Adipose tissue (tissue), 3 donors: ENCODE measurements around the gene PTPRN2. TPM values are rescaled to one million over a fixed set of nuclear protein-coding genes. Genes with fewer than 3 reads are reported as not detected.
"Not testable (repeated sequence)": the region's sequence is repeated elsewhere in the genome, so short reads cannot be mapped to it uniquely, and the experiment has no call there.

Source experiments
- H3K27ac ChIP-seq: one replicate; pipeline ENCODE4 v1.5.1; 2013; ENCODE audit warnings: low read depth, low read length
- WGBS, 3 donors: extraction: QIAGEN DNeasy Blood & Tissue Kit; methylation state at CpG; one replicate each; pipeline ENCODE4 v1.1.7; 2013; 5-methylcytosine and 5-hydroxymethylcytosine counted together
- polyA plus RNA-seq, 3 donors: library from polyadenylated mRNA; stranded (reverse); fragments of 200-250 nt; gene quantifications; one replicate each; pipeline ENCODE4 v1.2.3, GENCODE V29; 2013
- donor health status: healthy with polysubstance abuse.
- donor health status: Bipolar disorder and iron deficiency.
- donor health status: healthy.

Gene PTPRN2
- polyA plus RNA-seq, 3 donors = 3.7 to 8.0 (median 7.3) TPM

DNA sequence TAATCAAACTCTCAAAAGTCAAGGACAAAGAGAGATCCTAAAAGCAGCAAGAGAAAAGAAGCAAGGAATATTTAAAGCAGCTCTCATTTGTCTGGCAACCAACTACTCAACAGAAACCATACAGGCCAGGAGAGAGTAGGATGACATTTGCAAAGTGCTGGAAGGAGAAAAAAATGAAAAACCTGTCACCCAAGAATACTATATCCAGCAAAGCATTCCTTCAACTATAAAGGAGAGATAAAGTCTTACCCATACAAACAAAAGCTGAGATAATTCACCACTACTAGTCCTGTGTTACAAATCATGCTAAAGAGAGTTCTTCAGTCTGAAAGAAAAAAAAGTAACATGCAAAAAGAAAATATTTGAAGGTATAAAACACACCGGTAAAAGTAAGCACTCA, 357.7 kb downstream of the PTPRN2 start:
- WGBS, 3 donors = 91 to 98% (median 97%) methylated on average over 1 of the region's 1 CpG
- H3K27ac ChIP-seq = no peak overlapping the region

DNA sequence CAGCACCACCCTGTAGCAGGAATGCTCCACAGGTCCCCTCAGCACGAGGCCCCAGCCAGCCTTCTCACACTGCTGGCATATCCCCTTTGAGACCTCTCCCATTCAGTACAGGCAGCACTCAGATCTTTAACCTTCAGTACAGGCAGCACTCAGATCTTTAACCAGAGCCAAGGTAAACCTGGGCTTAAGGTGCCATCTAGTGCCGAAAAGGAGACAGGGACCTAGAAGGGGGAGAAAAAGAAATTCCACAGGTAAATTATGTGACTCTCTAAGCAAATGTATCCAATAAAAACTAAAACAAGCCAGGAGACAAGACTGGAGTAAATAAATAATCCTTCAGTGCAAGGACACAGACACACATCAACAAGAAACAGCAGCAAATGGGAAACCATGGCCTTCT, 358.6 kb downstream of the PTPRN2 start:
- WGBS, 3 donors = 45 to 64% (median 46%) methylated on average over 2 of the region's 2 CpGs
- H3K27ac ChIP-seq = no peak overlapping the region

DNA sequence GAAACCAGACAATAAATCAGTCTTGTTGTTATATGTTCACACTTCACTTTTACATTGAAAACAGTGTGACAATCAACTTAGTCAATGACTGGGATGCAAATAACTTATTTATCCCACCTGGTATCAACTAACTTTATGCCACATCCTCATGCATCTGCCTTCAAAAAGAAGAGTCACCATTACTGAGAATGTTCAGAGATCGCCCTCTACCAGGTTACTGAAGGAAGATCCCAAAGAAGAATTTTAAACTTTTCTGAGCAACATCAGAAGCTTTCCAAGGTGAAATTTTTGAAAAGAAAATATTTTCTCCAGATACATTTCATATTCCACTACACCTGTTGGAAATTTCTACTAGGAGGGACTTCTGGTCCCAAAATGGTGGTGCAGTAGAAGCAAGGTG, 359.5 kb downstream of the PTPRN2 start:
- WGBS, 3 donors = 83 to 92% (median 85%) methylated on average over 1 of the region's 1 CpG
- H3K27ac ChIP-seq = no peak overlapping the region

DNA sequence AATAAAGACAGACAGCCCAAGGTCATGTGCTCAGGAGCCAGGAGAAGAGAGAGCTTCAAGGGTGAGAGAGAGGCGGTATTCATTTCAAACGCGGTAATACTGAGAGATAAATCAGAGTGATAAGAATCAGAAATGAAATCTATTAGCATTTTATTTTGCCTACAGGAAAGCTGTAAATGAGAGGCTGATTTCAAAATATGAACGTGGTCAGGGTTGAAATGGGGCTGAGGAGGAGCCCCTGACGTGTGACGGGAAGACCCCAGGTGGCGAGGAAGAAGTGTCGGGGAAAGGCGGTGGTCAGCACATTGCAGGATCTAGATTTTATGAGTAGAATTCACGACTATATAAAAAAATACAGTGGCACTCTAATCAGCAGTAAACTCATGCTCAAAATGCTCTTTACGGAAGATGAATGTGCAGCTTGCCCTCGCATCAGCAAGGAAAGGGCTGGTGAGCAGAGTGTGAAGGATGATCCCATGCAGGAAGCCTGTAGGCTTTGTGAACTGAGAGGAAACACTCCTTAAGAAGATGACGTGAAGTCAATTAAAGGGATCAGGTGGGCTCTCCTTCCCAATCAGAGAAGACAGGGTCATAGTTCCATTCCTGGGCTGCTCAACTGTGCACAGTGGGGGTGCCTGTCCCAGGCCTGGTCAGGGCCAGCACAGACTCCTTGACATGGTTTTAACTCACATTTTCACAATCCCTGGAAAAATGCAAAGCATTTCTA, 360.2 kb downstream of the PTPRN2 start:
- 72 to 83% (median 79%) methylated on average over 13 of the region's 13 CpGs for WGBS, 3 donors
- no peak overlapping the region for H3K27ac ChIP-seq

DNA sequence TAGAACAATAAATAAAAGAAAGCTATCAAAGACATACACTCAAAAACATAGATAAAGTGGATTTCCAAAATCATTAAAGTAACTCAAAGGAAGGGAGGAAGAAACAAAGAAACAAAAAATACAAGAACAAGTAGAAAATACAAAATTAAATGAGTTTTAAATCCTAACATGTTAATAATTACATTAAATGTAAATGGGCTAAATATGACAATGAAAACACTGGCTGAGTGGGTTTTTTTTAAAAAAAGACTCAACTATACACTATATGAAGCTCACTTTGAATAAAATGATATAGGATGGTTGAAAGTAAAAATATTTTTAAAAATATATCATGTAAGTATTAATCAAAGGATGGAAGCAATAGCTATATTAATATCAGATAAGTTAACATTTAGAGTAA, 371.4 kb downstream of the PTPRN2 start:
- no peak overlapping the region for H3K27ac ChIP-seq

DNA sequence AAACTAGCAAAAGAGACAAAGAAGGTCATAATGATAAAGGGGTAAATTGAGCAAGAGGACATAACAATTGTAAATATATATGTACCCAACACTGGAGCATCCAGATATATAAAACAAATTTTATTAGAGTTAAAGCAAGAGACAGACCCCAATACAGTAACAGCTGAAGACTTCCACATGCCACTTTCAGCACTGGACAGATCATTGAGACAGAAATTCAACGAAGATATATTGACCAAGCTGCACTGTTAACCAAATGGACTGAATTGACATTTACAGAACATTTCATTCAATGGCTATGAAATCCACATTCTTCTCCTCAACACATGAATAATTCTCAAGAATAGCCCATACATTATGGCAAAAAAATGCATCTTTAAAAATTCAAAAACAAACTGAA, 378.2 kb downstream of the PTPRN2 start:
- WGBS, 3 donors = 57 to 87% (median 76%) methylated on average over 1 of the region's 1 CpG

DNA sequence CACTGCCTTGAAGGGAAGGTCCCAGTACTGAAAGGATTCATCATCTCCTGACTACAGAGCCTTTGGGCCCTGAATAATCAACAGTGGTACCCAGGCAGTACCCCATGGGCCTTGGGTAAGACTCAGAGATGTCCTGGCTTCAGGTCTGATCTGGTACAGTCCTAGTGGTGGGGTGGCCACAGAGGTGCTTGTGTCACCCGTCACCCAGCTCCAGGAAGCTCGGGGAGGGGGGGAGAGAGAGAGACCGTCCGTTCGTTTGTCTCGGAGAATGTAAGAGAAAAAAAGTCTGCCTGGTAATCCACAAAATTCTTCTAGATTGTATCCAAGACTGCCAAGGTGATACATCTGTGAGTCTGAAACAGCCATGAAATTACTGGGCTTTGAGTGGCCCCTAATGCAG, 381.3 kb downstream of the PTPRN2 start:
- WGBS, 3 donors = 86 to 95% (median 94%) methylated on average over 6 of the region's 6 CpGs
- no peak overlapping the region for H3K27ac ChIP-seq

More for the DNA sequence above, 378.2 kb downstream of the PTPRN2 start:
- H3K27ac ChIP-seq = no peak overlapping the region

DNA sequence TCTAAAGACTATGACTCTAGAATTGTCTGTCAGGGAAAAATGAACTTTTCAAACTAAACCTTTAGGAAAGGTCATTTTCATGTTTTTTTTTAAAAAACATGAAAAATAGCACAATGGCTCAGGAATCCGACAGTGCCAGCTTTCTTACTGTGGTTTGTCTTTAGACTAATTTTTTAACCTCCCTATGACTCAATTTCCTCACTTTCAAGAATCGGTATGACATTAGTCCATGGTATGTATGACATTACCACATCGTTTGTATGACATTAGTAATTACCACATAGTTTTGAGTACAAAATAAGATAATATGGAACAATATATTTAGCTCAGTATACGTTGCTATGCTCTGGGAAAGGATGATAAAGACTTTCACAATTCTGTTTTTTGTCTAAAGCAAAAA, 383.2 kb downstream of the PTPRN2 start:
- no peak overlapping the region for H3K27ac ChIP-seq
- 75 to 84% (median 81%) methylated on average over 4 of the region's 4 CpGs for WGBS, 3 donors

DNA sequence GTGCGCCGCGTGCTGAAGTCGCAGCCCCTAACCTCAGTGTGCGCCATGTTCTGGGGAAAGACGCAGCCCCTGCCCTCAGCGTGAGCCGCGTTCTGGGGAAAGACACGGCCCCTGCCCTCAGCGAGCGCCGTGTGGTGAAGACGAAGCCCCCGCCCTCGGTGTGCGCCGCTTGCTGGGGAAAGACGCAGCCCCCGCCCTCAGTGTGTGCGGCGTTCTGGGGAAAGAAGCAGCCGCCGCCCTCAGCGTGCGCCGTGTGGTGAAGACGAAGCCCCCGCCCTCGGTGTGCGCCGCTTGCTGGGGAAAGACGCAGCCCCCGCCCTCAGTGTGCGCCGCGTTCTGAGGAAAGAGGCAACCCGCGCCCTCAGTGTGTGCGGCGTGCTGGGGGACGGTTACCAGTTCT, 383.7 kb downstream of the PTPRN2 start:
- not testable (repeated sequence) for H3K27ac ChIP-seq
- 21 to 56% (median 27%) methylated on average over 42 of the region's 42 CpGs for WGBS, 3 donors

DNA sequence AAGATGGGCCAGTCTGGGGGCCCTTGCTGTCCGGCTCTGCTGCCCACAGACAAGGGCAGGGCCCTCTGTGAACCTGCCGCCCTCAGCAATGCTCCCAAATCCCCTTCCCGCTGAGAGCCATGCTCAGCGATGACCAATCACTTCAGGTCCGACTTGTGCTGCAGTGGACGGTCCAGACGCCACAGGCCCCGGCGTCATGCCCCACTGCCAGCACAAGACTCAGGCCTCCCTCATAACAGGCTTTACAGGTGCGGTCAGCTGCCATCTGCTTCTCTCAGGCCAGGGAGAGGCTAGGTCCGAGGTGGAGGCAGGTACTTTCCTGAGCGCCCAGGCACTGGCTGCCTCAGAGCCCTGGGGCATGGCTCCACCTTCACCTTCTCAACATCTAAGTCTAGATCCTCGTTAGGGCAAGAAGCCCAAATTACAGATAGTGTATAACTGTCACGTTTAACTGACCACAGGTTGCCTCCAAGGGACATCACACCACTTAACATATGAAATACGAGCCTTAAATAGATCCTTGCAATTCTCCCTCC, 393.2 kb downstream of the PTPRN2 start:
- no peak overlapping the region for H3K27ac ChIP-seq
- 86 to 89% (median 88%) methylated on average over 15 of the region's 15 CpGs for WGBS, 3 donors

DNA sequence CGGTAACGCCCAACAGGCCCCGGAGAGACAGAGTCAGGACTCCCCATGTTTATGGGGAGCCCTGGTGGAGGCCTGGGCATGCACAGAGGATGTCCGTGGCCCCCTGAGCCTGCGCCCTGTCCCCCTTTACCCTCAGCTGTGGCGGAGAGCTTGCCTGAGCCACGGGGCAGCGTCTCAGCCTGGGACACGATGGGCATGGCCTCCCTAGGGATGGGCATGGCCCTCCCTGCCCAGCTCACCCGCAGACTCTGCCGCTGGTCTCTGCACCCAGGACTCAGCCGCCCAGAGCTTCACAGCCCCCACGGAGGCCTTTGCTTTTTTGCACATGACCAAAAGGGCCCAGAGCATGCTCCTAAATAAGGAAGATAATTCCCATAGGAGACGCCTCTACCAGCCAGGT, 394.2 kb downstream of the PTPRN2 start:
- no peak overlapping the region for H3K27ac ChIP-seq
- WGBS, 3 donors = 87 to 94% (median 89%) methylated on average over 14 of the region's 14 CpGs

DNA sequence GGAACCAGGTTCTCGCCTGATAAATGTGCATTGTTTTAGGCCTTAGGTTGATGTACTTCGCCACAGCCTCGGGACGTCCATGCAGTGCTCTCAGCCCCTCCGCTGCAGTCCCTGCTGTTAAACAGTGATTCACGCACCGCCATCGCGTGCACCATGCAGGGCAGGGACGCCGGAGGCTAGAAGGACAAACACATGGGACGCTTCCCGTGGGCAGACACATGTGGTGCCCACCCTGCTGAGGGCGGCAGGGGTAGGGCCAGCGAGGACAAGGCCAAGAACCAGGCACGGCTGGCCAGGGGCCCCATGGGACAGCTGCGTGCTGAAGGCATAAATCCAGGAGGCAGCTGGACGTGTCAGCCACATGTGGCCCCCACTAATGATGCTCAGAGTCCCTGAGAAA, 394.7 kb downstream of the PTPRN2 start:
- 83 to 91% (median 88%) methylated on average over 18 of the region's 18 CpGs for WGBS, 3 donors

DNA sequence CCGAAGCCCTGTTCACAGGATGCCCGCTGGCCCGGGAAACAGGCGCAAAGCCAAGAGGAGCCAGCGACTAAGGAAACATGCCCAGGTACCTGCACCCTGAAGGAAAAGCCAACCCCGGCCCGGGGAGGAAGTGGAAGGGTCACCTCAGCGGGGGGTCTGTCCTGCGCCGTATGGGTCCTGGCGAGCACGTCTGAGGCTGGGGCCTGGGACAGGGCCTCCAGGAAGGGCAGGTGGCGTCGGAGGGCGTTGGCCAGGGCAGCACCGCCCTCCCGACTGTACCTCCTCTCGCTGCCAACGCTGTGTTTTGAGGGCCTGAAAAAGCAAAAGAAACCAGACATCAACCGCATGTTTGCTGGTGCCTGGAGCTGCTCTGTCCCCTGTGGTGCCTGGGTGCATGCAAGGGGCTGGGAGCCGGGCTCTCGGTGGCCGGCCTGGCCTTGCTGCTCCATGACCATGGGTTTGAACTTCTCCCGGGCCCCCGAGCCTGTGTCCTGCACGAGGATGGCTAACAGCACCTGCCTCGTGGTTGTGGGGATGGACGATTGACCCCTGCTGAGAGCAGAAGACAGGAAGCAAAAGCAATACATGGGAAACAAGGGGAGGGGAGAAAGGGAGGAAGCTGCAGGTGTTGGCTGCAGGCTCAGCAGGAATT, 395.3 kb downstream of the PTPRN2 start:
- H3K27ac ChIP-seq = no peak overlapping the region
- WGBS, 3 donors = 84 to 93% (median 89%) methylated on average over 28 of the region's 28 CpGs

More for the DNA sequence above, 394.7 kb downstream of the PTPRN2 start:
- no peak overlapping the region for H3K27ac ChIP-seq

DNA sequence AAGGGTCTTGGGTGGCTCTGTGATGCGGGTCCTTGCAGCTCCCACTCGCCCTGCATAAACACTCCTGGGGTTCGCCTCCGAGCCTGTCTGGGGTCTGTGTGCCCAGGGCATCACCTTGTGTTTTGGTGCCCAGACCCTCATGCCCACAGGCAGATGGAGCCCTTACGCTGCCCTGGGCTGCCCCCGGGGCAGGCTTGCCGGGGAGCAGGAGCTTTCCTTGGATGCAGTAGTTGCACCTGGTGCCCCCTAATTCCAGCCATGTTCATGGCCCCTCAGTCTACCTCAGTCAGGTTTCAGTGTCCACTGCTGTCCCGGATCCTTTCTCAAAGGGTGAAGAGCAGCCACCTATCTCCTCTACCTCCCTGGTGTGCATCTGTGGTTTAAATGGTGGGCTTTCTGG, 396.0 kb downstream of the PTPRN2 start:
- H3K27ac ChIP-seq = no peak overlapping the region
- WGBS, 3 donors = 92 to 97% (median 96%) methylated on average over 8 of the region's 8 CpGs

DNA sequence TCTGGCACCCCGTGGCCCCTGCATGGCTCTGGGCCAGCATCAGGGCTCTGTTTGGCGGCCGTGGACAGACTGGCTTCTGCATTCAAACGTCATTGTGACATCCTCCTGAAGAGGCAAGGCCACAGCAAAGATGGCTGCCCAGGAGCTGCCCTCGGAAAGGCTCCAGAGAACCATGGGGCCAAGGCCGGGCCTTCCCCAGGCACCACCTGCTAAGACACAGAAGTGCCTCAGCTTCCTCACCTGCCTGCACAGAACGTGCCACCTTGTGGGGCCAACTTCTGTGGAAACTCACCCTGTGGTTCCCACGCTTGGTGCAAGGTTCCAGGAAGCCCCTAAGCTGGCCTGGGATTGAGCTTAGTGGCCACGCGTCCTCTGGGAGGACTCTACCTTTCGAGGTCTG, 396.9 kb downstream of the PTPRN2 start:
- no peak overlapping the region for H3K27ac ChIP-seq
- WGBS, 3 donors = 79 to 92% (median 82%) methylated on average over 11 of the region's 11 CpGs

DNA sequence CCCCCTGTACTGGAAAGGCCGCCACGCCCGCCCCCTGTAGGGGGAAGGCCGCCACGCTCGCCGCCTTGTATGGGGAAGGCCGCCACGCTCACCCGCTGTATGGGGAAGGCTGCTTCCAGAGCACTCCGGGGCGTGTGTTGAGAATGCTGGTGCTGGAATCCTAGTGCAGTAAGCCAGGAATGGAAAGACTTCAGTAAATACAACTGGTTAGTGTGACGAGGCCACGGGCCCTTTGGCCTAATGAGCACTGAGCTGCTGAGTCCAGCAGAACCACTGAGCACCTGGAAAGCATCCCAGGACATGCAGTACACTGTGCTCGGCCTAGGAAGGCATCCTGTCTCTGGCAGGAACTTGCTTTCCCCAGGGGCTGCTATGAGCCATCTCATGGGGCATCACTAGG, 398.9 kb downstream of the PTPRN2 start:
- WGBS, 3 donors = 91 to 96% (median 94%) methylated on average over 15 of the region's 15 CpGs
- no peak overlapping the region for H3K27ac ChIP-seq

DNA sequence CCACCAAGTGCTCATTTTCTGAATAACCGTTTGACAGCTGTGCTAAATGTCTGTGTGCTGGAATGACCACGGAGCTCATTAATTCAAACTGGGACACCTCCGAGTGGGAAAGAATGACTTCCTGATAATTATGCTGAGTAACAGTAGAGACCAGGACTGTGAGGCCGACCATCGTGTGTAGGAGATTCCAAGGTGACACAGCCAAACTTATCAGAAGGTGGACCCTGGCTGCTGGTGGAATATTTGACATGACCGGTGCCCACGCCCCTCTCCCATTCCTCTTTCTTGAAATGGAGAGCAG, 400.0 kb downstream of the PTPRN2 start:
- WGBS, 3 donors = 69 to 88% (median 88%) methylated on average over 7 of the region's 7 CpGs
- H3K27ac ChIP-seq = no peak overlapping the region

DNA sequence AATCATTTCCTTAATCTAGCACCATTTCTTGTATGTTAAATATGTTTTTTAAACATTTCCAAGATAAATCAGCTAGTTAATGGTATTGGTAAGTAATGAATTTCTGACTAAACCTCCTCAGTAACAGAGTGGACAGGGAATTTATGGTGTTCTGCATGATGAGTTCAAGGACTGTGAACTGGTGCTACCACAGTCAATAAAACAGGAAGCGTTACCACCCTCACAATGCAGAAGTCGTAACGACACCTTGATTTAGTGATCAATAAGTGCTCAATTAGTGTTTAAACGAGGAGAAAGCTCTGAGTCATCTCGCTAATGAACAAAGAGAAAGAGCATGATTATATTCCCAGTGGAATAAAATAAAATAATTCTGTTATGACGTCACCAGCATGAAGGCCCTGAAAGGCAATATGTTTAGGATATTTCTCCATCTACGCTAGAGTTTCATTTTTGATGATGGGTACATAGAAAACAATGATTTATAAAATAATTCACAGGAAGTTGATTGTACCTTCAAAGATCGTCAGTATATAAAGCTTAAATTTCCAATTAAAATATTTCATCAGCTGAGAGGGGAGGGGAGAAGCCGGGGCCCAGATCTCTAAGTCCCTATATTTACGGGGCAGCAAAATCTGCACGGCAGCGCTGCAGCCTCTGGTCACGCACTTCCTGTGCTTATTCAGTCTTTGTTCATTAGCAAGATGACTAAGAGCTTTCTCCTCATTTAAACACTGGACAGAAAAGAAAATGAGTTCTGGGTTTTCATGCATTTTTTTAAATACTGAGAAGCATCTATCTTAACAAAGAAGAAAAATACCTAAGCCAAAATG, 400.5 kb downstream of the PTPRN2 start:
- 52 to 77% (median 75%) methylated on average over 13 of the region's 13 CpGs for WGBS, 3 donors
- no peak overlapping the region for H3K27ac ChIP-seq

DNA sequence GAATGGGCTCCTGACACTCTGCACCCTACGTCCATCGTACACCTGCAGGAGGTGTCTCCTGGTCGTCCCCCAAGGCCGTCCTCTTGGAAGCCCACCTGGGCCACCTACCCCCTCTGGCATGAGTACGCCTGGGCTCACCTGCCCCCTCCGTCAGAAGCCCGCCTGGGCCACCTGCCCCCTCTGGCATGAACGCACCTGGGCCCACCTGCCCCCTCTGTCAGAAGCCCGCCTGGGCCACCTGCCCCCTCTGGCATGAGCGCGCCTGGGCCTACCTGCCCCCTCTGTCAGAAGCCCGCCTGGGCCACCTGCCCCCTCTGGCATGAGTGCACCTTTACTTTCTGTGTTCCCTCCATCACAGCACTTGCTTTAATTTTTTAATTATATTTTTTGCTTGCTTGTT, 401.2 kb downstream of the PTPRN2 start:
- no peak overlapping the region for H3K27ac ChIP-seq
- 91 to 95% (median 94%) methylated on average over 11 to 12 of the region's 12 CpGs for WGBS, 3 donors
